ENCODE results near the gene TPP1. TPM values are rescaled to one million over a fixed set of nuclear protein-coding genes. Genes with fewer than 3 reads are reported as not detected.

TPP1 gene
- total and polyA plus RNA-seq, 9 of the 15 experiments (the other 6 are each of a cell fraction or from before 2014, with no cell fraction given): 7.5 to 75.8 (median 15.7) TPM

DNA sequence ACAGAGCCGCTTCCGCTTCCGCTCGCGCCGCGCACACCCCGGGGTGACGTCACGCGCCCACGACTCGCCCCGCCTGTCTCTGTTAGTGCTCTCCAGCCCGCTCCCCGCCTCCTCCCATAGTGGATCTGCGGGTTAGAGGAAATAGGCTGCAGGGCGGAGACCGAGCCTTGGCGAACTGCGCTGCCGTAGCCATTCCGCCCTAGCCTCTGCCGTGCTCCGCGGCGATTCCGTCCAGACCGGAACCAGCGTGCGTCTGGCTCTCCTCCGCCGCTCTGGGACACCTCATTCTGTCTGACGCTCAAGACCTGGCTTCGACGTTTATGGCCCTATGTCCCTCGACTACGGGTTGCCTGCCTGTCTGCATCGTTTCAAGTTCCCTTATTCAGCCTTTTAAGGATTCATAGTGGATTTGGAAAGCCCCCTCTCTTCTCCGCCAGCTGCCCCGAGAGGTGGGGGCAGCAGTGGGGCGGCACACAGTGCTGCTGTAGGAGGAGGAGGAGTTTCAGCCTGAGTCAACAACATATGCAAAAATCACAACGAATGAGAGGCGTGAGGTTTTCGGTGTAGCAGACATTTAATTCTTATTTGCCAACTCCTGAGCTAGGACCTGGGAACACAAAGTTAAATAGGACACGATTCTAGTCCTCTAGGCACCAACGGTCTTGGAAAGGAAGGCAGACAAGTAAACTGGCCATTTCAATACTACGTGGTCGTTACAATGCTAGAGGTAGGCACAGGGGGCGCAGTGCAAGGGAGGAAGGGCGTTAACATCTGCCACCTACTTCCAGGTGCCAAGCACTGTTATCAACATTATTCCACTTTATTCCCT lies 6.8 kb downstream of the TPP1 start, which contains the start of gene TAF10 (continued):
- TF ChIP-seq, protein P1, sequence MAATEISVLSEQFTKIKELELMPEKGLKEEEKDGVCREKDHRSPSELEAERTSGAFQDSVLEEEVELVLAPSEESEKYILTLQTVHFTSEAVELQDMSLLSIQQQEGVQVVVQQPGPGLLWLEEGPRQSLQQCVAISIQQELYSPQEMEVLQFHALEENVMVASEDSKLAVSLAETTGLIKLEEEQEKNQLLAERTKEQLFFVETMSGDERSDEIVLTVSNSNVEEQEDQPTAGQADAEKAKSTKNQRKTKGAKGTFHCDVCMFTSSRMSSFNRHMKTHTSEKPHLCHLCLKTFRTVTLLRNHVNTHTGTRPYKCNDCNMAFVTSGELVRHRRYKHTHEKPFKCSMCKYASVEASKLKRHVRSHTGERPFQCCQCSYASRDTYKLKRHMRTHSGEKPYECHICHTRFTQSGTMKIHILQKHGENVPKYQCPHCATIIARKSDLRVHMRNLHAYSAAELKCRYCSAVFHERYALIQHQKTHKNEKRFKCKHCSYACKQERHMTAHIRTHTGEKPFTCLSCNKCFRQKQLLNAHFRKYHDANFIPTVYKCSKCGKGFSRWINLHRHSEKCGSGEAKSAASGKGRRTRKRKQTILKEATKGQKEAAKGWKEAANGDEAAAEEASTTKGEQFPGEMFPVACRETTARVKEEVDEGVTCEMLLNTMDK (IDR thresholded peaks at IDR 0.05; ENCODE audit: borderline replicate concordance, insufficient read depth, low read depth, low read length, poor library complexity, severe bottlenecking): peak; percentile 36
- TF ChIP-seq PHTF2 (CRISPR knock-in tag; IDR thresholded peaks at IDR 0.05): peak; percentile 72; the same call in 1 of the 2 replicates
- 0 out of 2 replicates have a peak, but pooled peaks have one; percentile 47 for TF ChIP-seq ZNF143 (CRISPR knock-in tag; IDR thresholded peaks at IDR 0.05)
- no peak for TF ChIP-seq KDM1A (IDR thresholded peaks at IDR 0.05)
- TF ChIP-seq, protein P2, sequence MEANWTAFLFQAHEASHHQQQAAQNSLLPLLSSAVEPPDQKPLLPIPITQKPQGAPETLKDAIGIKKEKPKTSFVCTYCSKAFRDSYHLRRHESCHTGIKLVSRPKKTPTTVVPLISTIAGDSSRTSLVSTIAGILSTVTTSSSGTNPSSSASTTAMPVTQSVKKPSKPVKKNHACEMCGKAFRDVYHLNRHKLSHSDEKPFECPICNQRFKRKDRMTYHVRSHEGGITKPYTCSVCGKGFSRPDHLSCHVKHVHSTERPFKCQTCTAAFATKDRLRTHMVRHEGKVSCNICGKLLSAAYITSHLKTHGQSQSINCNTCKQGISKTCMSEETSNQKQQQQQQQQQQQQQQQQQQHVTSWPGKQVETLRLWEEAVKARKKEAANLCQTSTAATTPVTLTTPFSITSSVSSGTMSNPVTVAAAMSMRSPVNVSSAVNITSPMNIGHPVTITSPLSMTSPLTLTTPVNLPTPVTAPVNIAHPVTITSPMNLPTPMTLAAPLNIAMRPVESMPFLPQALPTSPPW (CRISPR knock-in tag; IDR thresholded peaks at IDR 0.05): peak; percentile 95
- peak; percentile 22; the same call in 1 of the 2 replicates for TF ChIP-seq MTA1 (IDR thresholded peaks at IDR 0.05; ENCODE audit: borderline replicate concordance)
- TF ChIP-seq, protein P3, sequence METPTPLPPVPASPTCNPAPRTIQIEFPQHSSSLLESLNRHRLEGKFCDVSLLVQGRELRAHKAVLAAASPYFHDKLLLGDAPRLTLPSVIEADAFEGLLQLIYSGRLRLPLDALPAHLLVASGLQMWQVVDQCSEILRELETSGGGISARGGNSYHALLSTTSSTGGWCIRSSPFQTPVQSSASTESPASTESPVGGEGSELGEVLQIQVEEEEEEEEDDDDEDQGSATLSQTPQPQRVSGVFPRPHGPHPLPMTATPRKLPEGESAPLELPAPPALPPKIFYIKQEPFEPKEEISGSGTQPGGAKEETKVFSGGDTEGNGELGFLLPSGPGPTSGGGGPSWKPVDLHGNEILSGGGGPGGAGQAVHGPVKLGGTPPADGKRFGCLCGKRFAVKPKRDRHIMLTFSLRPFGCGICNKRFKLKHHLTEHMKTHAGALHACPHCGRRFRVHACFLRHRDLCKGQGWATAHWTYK (CRISPR knock-in tag; IDR thresholded peaks at IDR 0.05): peak; percentile 39; the same call in 1 of the 2 replicates
- TF ChIP-seq U2AF1 (optimal IDR thresholded peaks at IDR 0.05; ENCODE audit: low read depth, low read length): no peak
- no peak for TF ChIP-seq ZNF778 (CRISPR knock-in tag; IDR thresholded peaks at IDR 0.05)
- no peak for TF ChIP-seq HDGF (IDR thresholded peaks at IDR 0.05)
- TF ChIP-seq, protein P4, sequence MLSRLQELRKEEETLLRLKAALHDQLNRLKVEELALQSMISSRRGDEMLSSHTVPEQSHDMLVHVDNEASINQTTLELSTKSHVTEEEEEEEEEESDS (CRISPR knock-in tag; IDR thresholded peaks at IDR 0.05): no peak
- TF ChIP-seq CBX5 (IDR thresholded peaks at IDR 0.05; ENCODE audit: borderline replicate concordance, low read depth): no peak
- no peak for TF ChIP-seq IRF2 (CRISPR knock-in tag; IDR thresholded peaks at IDR 0.05)
- peak; percentile 53 for TF ChIP-seq SMARCA4 (IDR thresholded peaks at IDR 0.05)

Data from K562 (cell line).